Parathyroid adenoma (tissue), 2 donors: Measurements from ENCODE around the gene BSPRY.
A peak's percentile ranks its signal among the peaks of the same experiment; 100 is the strongest.

Source experiments
- H2AFZ ChIP-seq: fragments of 300-600 bp; sonication (generic); one replicate; pipeline ENCODE4 v1.7.0; 2017; ENCODE audit warnings: antibody characterized with exemption, mild to moderate bottlenecking
- H3K27ac ChIP-seq: fragments of 300-600 bp; sonication (generic); one replicate; pipeline ENCODE4 v1.7.0; 2017
- H3K27me3 ChIP-seq: fragments of 300-600 bp; sonication (generic); one replicate; pipeline ENCODE4 v1.7.0; 2017; ENCODE audit warnings: low read length; ENCODE audit not compliant: control insufficient read depth, insufficient read depth
- H3K36me3 ChIP-seq: fragments of 300-600 bp; sonication (generic); one replicate; pipeline ENCODE4 v1.7.0; 2017; ENCODE audit warnings: low read length; ENCODE audit not compliant: control insufficient read depth, insufficient read depth
- H3K4me1 ChIP-seq: fragments of 300-600 bp; sonication (generic); one replicate; pipeline ENCODE4 v1.7.0; 2017; ENCODE audit warnings: control low read depth
- H3K4me2 ChIP-seq: fragments of 300-600 bp; sonication (generic); one replicate; pipeline ENCODE4 v1.7.0; 2017; ENCODE audit warnings: low read length
- H3K4me3 ChIP-seq: fragments of 300-600 bp; sonication (generic); one replicate; pipeline ENCODE4 v1.7.0; 2017; ENCODE audit warnings: low read depth, low read length
- H3K79me2 ChIP-seq: fragments of 300-600 bp; sonication (generic); one replicate; pipeline ENCODE4 v1.7.0; 2017; ENCODE audit warnings: control low read depth
- H3K9ac ChIP-seq: fragments of 300-600 bp; sonication (generic); one replicate; pipeline ENCODE4 v1.7.0; 2017; ENCODE audit warnings: mild to moderate bottlenecking
- H3K9me3 ChIP-seq: fragments of 300-600 bp; sonication (generic); one replicate; pipeline ENCODE4 v1.7.0; 2017; ENCODE audit warnings: low read length; ENCODE audit not compliant: control insufficient read depth
- CTCF ChIP-seq: fragments of 300-600 bp; sonication (generic); IDR thresholded peaks from one replicate; pipeline ENCODE4 v1.7.0; 2017; ENCODE audit warnings: antibody characterized with exemption, mild to moderate bottlenecking
- donor health status: primary hyperparathyroidism.

The BSPRY gene

GRCh38 chr9:113349445-113350094 lies at the start of gene BSPRY:
TSS of gene BSPRY (plus strand) at chr9:113349541. CDS start at chr9:113349580, 39 bp downstream.
- Histone ChIP-seq H3K36me3 (no peaks in the 10 kb centered on the region), H3K4me3 (peak within 1 kb of the TSS; percentile 89), H3K4me1 (peaks cover 12% of the 10 kb centered on the region), H3K9ac (no peak within 1 kb of the TSS), H3K27ac (peak within 1 kb of the TSS; percentile 85), H3K79me2 (peaks cover 14% of the 10 kb centered on the region), H3K4me2 (peak within 1 kb of the TSS; percentile 85), H3K27me3 (no peaks in the 10 kb centered on the region), H2AFZ (peak within 1 kb of the TSS; percentile 53), H3K9me3 (no peaks in the 10 kb centered on the region)
- TF ChIP-seq CTCF, result no peak

GRCh38 chr9:113299800-113300292 lies 49.5 kb upstream of the BSPRY start:
- no peak for TF ChIP-seq CTCF
- Histone ChIP-seq H3K4me3 (no peak overlapping the region), H3K27ac (no peak overlapping the region), H3K9ac (no peak overlapping the region), H3K4me1 (no peaks in the 10 kb centered on the region), H3K27me3 (no peaks in the 10 kb centered on the region), H3K4me2 (no peak overlapping the region), H3K36me3 (no peaks in the 10 kb centered on the region), H2AFZ (no peak overlapping the region), H3K79me2 (no peaks in the 10 kb centered on the region), H3K9me3 (no peaks in the 10 kb centered on the region)

GRCh38 chr9:113301548-113301947 lies 47.8 kb upstream of the BSPRY start:
- H3K27me3 ChIP-seq, result no peaks in the 10 kb centered on the region
- H3K4me2 ChIP-seq, result no peak overlapping the region
- H3K36me3 ChIP-seq, result no peaks in the 10 kb centered on the region
- no peak for TF ChIP-seq CTCF
- H3K9ac ChIP-seq, result no peak overlapping the region
- no peak overlapping the region for H3K27ac ChIP-seq
- no peak overlapping the region for H2AFZ ChIP-seq
- no peaks in the 10 kb centered on the region for H3K79me2 ChIP-seq
- no peak overlapping the region for H3K4me3 ChIP-seq
- H3K4me1 ChIP-seq, result no peaks in the 10 kb centered on the region
- no peaks in the 10 kb centered on the region for H3K9me3 ChIP-seq

- Histone ChIP-seq H3K27me3 (no peaks in the 10 kb centered on the region), H3K4me1 (no peaks in the 10 kb centered on the region), H3K9ac (no peak within 1 kb of the TSS), H3K4me2 (no peak within 1 kb of the TSS), H3K27ac (no peak within 1 kb of the TSS), H2AFZ (no peak within 1 kb of the TSS), H3K4me3 (no peak within 1 kb of the TSS), H3K36me3 (no peaks in the 10 kb centered on the region), H3K9me3 (no peaks in the 10 kb centered on the region), H3K79me2 (no peaks in the 10 kb centered on the region)
- no peak for TF ChIP-seq CTCF
Observed at GRCh38 chr9:113302792-113303418, 46.4 kb upstream of the BSPRY start, which contains the start of gene RNF183. TSS of gene RNF183 (minus strand) at chr9:113303376. CDS start at chr9:113298184, 5,192 bp downstream.
